Measurements from ENCODE around the gene SYT13. TPM values are rescaled to one million over a fixed set of nuclear protein-coding genes. Genes with fewer than 3 reads are reported as not detected.

The SYT13 gene
- polyA plus RNA-seq, 5 donors, result 3.6 to 4.8 (median 4.4) TPM

- no peak for DNase-seq
Observed at GRCh38 chr11:45248501-45249011, 37.6 kb downstream of the SYT13 start.

DNA sequence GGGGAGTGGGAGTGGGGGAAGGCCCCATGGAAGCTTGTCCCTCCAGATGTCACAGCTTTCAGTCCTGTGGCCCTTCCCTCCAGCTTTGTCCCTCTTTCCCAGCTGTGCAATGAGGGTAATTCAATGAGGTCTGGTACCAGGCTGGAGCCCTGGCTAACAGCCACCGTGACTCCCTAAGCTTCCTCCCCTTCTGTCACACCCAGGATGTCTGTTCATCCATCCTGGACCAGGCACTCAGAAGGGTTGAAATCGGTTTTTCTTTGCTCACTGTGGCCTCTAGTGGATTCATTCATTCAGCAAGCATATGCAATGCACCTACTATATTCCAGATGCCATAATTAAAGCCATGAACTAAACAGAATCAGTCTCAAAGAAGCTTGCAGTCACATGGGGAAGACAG is 38.7 kb downstream of the SYT13 start:
- DNase-seq, result no peak

DNA sequence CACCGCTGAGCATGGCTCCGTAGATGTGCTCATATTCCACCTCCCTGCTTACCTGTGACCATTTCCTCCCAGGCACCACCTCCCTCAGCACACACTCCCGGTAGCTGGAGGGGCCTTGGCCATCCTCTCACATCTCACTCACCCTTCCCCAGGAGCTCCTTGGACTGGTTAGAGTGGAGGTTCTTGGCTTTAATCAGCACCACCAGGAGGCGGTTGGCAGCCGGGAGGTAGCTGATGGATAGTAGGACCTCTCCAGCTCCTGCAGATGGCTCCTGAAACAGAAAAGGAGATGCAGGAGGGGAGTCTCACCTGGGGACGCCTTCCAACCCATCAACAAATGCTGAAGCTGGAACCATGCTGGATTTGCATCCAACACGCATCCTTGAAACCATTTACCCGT is 39.9 kb downstream of the SYT13 start:
- no peak for DNase-seq

DNA sequence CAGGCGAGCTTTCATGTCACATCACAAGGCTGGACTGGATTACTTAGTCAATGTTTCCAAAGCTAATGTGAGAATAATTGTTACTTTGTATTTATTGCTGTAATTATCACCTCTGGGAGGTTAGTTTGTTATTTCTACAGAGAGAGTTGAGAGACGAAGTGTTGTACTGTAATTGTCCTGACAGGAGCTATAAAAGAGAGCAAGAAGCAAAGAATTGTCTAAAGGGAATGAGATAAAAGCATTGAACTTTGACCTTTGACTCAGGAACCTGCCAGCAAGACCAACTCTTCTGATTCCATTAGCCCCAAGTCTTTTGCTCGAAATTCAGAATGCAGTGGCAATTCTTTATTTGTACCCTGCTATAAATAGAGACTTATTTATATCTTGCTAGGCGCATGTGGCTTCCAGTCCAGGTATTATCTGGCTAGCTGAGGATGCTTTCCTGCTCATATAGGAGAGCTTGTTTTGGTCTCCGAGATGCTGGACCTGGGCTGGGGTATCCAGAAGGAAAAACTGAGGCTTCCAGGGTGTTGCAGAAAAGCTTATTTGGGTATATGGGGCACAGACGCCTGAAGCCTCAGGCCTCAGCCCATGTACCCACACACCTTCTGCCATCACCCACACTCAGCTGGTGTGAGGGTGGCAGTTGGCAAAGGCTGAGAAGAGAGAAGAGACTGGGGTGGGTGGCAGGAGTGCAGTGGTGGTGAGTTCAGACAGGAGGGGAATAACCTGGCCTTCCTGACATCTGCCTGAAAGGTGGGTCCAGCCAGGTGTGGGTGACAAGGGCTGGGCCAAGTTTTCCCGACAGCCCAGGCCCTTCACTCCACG is 40.7 kb downstream of the SYT13 start:
- no peak for DNase-seq

GRCh38 chr11:45243967-45244366 is 42.2 kb downstream of the SYT13 start:
- DNase-seq, result no peak

DNA sequence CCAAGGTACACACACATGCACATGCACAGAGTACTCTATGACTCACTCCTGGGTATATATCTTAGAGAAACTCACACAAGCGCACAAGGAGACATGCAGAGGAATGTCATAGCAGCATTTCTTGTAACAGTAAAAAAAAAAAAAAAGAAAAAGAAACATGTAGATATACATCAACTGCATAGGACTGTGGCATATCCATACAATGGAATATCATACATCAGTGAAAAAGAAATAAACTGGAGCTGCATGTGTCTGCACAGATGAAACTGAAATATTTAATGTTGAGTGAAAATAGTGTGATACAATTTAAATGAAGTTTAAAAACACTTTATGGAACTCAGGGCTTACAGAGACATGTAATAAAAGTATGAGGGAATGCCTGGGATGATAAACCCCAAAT is 46.4 kb downstream of the SYT13 start:
- no peak for DNase-seq

- no peak for DNase-seq
Observed at GRCh38 chr11:45238724-45239123, 47.4 kb downstream of the SYT13 start.

DNA sequence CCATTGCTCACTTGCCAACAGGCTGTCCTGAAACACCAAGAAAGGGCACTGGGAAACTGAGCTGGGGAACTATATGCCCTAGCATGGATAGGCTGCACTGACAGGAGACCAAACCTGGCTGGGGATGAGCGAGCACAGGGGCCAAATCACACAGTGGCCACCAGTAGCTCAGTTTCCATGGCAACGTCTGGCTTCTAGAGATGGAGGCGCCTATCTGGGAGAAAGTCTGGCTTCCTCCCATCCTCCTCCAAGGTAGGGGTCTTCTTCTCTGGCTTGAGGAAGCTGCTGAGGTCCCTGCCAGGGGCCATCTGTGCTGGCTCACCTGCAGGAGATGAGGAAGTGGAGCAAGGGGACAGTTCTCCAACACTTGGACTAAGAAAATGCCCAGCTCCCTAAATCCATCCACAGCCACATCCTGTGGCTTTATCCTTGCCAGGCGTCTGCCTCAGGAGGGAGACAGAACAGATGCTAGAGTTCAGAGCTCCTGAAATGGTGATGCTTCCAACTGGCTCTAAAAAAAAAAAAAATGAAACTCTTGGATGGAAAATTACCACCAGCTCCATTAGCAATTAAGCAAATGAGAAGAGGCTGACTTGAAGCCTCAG is 48.3 kb downstream of the SYT13 start:
- DNase-seq, result no peak

GRCh38 chr11:45234306-45235006 is 51.7 kb downstream of the SYT13 start:
- DNase-seq, result no peak

GRCh38 chr11:45233804-45234170 is 52.4 kb downstream of the SYT13 start:
- DNase-seq, result no peak

- DNase-seq, result peak in 1 of 2 donors; percentile 47
Observed at GRCh38 chr11:45233121-45233803, 52.9 kb downstream of the SYT13 start.

- no peak for DNase-seq
Observed at GRCh38 chr11:45232341-45233080, 53.6 kb downstream of the SYT13 start.

DNA sequence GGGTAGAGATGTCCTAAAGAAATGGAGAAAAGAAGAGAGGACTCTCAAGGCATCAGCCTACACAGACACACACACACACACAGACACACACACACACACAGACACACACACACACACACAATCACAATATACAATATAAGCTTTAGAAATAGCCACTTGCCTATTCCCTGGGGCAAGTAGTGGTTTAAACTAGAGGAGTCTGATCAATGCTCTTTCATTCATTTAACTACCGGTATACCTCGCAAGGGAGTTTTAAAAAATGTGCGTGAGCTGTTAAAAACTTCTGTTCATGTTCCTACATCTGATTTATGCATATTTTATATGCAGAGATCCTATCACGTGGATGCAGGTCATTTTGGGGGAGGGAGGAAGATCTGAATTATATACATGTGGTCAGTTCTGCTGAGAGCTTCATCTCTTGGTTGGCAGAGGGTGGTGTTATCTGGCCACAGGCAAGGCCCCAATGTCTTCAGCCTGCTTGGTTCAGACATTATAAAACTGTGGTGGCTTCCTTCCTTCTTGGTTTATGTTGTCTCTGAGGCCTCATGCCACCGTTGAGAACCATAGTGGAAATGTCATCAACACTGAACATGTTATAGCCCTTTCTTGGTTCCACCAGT is 56.6 kb downstream of the SYT13 start:
- DNase-seq, result no peak

DNA sequence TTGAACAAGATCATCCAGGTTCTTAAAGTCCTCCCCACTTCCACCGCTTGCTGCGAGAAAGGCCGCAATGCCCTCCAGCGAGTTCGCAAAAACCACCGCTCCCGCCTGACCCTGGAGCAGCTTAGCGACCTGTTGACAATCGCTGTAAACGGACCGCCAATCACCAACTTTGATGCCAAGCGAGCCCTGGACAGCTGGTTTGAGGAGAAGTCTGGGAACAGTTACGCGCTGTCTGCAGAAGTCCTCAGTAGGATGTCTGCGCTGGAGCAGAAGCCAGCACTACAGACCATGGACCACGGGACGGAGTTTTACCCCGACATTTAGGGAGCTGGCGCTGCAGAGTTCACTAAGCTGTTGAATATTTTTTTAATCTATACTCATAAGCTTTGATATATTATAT is 58.3 kb downstream of the SYT13 start:
- no peak for DNase-seq

DNA sequence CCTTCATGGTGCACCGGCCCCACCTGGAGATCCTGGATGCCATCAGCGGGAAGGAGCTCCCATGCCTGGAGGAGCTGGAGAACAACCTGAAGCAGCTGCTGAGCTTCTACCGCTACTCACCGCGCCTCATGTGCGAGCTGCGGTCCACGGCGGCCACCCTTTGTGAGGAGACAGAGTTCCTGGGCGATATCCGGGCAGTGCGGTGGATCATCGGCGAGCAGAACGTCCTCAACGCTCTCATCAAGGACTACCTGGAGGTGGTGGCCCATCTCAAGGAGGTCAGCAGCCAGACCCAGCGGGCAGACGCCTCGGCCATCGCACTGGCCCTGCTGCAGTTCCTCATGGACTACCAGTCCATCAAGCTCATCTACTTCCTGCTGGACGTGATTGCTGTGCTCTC is 59.2 kb downstream of the SYT13 start:
- DNase-seq, result no peak

GRCh38 chr11:45225961-45226871 is 59.9 kb downstream of the SYT13 start:
- DNase-seq, result no peak

DNA sequence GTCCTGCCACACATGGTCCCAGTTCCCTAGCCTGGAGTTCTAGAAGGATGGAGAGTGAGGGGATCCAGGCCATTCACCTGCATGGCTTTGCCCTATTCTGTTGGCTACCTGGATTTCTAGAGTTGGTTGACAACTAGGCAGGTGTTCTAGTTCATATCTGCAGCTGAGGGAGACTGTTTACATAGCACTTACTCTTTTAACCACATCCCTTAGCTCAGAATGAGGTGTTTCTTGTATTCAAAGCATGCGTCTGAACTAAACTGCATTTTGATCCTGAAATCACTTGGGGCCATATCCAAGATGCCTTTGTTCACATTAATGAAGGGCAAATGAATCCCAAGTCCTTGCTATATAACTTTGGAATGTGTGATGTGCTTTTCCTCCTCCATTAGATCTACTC is 60.9 kb downstream of the SYT13 start:
- DNase-seq, result no peak

DNA sequence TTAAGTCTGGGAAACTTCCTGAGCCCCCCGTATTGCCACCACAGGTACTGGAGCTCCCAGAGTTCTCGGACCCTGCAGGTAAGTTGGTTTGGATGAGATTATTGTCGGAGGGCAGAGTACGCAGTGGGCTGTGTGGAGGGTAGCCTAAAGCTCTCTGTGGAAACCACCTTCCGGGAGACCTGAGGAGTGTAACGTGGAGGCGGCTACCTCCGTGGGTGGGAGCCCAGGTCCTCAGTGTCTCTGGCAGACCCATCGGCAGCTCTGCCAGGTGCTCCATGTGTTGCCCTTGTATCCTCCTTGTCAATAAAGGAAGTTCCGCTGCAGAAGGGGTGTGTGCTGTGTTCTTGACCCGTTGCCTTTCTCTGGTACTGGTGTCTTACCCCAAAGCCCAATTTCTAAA is 61.4 kb downstream of the SYT13 start:
- DNase-seq, result no peak

GRCh38 chr11:45223496-45223895 is 62.6 kb downstream of the SYT13 start:
- DNase-seq, result no peak

DNA sequence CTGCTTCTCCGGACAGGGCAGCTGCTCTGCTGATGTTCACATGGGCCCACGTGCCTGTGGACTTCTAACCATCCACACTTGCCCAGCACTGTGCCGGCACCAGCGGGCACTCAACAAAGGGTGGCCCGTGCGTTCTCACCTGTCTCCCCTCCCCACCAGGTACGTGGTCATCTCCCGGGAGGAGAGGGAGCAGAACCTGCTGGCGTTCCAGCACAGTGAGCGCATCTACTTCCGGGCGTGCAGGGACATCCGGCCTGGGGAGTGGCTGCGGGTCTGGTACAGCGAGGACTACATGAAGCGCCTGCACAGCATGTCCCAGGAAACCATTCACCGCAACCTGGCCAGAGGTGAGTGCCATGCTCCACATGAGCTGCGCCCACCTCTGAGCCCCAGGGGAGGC is 66.7 kb downstream of the SYT13 start:
- DNase-seq, result no peak
